Rectal smooth muscle tissue (tissue), 1 donor: Measurements from ENCODE around the gene MORC1.

Experiments
- H3K27ac ChIP-seq: one replicate; pipeline ENCODE4 v1.7.0; 2013; ENCODE audit warnings: low read depth, low read length, inconsistent platforms
- H3K27me3 ChIP-seq: one replicate; pipeline ENCODE4 v1.7.0; 2013; ENCODE audit warnings: low read length; ENCODE audit not compliant: control insufficient read depth, insufficient read depth
- H3K36me3 ChIP-seq: one replicate; pipeline ENCODE4 v1.7.0; 2013; ENCODE audit warnings: low read length; ENCODE audit not compliant: control insufficient read depth, insufficient read depth
- H3K4me1 ChIP-seq: one replicate; pipeline ENCODE4 v1.7.0; 2013; ENCODE audit warnings: low read length; ENCODE audit not compliant: control insufficient read depth, insufficient read depth
- H3K4me3 ChIP-seq: one replicate; pipeline ENCODE4 v1.7.0; 2013; ENCODE audit warnings: low read length
- H3K9ac ChIP-seq: one replicate; pipeline ENCODE4 v1.7.0; 2013; ENCODE audit warnings: low read length

The MORC1 gene

GRCh38 chr3:109050591-109051167, 67.3 kb downstream of the MORC1 start:
- Histone ChIP-seq H3K4me1 (no peaks in the 10 kb centered on the region), H3K4me3 (no peak overlapping the region), H3K27me3 (no peaks in the 10 kb centered on the region), H3K27ac (no peak overlapping the region), H3K9ac (no peak overlapping the region), H3K36me3 (no peaks in the 10 kb centered on the region)

GRCh38 chr3:109047366-109047765, 70.6 kb downstream of the MORC1 start:
- Histone ChIP-seq H3K4me1 (no peaks in the 10 kb centered on the region), H3K36me3 (no peaks in the 10 kb centered on the region), H3K9ac (no peak overlapping the region), H3K4me3 (no peak overlapping the region), H3K27me3 (no peaks in the 10 kb centered on the region), H3K27ac (no peak overlapping the region)

- Histone ChIP-seq H3K36me3 (no peaks in the 10 kb centered on the region), H3K4me1 (no peaks in the 10 kb centered on the region), H3K27ac (no peak overlapping the region), H3K9ac (no peak overlapping the region), H3K27me3 (no peaks in the 10 kb centered on the region), H3K4me3 (no peak overlapping the region)
These were observed 72.5 kb downstream of the MORC1 start for GRCh38 chr3:109045271-109046040.

GRCh38 chr3:109035082-109035481, 82.9 kb downstream of the MORC1 start:
- Histone ChIP-seq H3K36me3 (no peaks in the 10 kb centered on the region), H3K27me3 (no peaks in the 10 kb centered on the region), H3K4me3 (no peak overlapping the region), H3K4me1 (no peaks in the 10 kb centered on the region), H3K9ac (no peak overlapping the region), H3K27ac (no peak overlapping the region)

GRCh38 chr3:109033000-109033660, 84.8 kb downstream of the MORC1 start:
- no peaks in the 10 kb centered on the region for H3K36me3 ChIP-seq
- H3K27ac ChIP-seq, result no peak overlapping the region

GRCh38 chr3:109028753-109029152, 89.2 kb downstream of the MORC1 start:
- H3K4me1 ChIP-seq, result no peaks in the 10 kb centered on the region

More at GRCh38 chr3:109033000-109033660, 84.8 kb downstream of the MORC1 start:
- Histone ChIP-seq H3K27me3 (no peaks in the 10 kb centered on the region), H3K4me1 (no peaks in the 10 kb centered on the region), H3K4me3 (no peak overlapping the region), H3K9ac (no peak overlapping the region)

GRCh38 chr3:109026821-109027220, 91.1 kb downstream of the MORC1 start:
- no peaks in the 10 kb centered on the region for H3K36me3 ChIP-seq
- H3K4me3 ChIP-seq, result no peak overlapping the region
- H3K4me1 ChIP-seq, result no peaks in the 10 kb centered on the region
- H3K27ac ChIP-seq, result no peak overlapping the region
- H3K9ac ChIP-seq, result no peak overlapping the region
- H3K27me3 ChIP-seq, result no peaks in the 10 kb centered on the region

More at GRCh38 chr3:109028753-109029152, 89.2 kb downstream of the MORC1 start:
- Histone ChIP-seq H3K27me3 (no peaks in the 10 kb centered on the region), H3K9ac (no peak overlapping the region), H3K27ac (no peak overlapping the region), H3K36me3 (no peaks in the 10 kb centered on the region), H3K4me3 (no peak overlapping the region)

- Histone ChIP-seq H3K27me3 (no peaks in the 10 kb centered on the region), H3K4me1 (no peaks in the 10 kb centered on the region)
These were observed 92.0 kb downstream of the MORC1 start for GRCh38 chr3:109025896-109026295.

GRCh38 chr3:109023656-109024254, 94.2 kb downstream of the MORC1 start:
- H3K27me3 ChIP-seq, result no peaks in the 10 kb centered on the region
- H3K27ac ChIP-seq, result no peak overlapping the region

More at GRCh38 chr3:109025896-109026295, 92.0 kb downstream of the MORC1 start:
- no peak overlapping the region for H3K4me3 ChIP-seq
- no peak overlapping the region for H3K27ac ChIP-seq
- no peak overlapping the region for H3K9ac ChIP-seq
- H3K36me3 ChIP-seq, result no peaks in the 10 kb centered on the region

GRCh38 chr3:109023167-109023566, 94.8 kb downstream of the MORC1 start:
- H3K27me3 ChIP-seq, result no peaks in the 10 kb centered on the region

More at GRCh38 chr3:109023656-109024254, 94.2 kb downstream of the MORC1 start:
- H3K4me1 ChIP-seq, result no peaks in the 10 kb centered on the region
- no peak overlapping the region for H3K4me3 ChIP-seq
- no peaks in the 10 kb centered on the region for H3K36me3 ChIP-seq
- no peak overlapping the region for H3K9ac ChIP-seq

GRCh38 chr3:109021556-109021955, 96.4 kb downstream of the MORC1 start:
- no peak overlapping the region for H3K4me3 ChIP-seq
- no peaks in the 10 kb centered on the region for H3K27me3 ChIP-seq
- H3K4me1 ChIP-seq, result no peaks in the 10 kb centered on the region
- H3K36me3 ChIP-seq, result no peaks in the 10 kb centered on the region
- H3K9ac ChIP-seq, result no peak overlapping the region
- no peak overlapping the region for H3K27ac ChIP-seq

More at GRCh38 chr3:109023167-109023566, 94.8 kb downstream of the MORC1 start:
- Histone ChIP-seq H3K36me3 (no peaks in the 10 kb centered on the region), H3K9ac (no peak overlapping the region), H3K4me3 (no peak overlapping the region), H3K27ac (no peak overlapping the region), H3K4me1 (no peaks in the 10 kb centered on the region)

GRCh38 chr3:109018828-109019227, 99.1 kb downstream of the MORC1 start:
- Histone ChIP-seq H3K36me3 (no peaks in the 10 kb centered on the region), H3K9ac (no peak overlapping the region), H3K27ac (no peak overlapping the region), H3K4me3 (no peak overlapping the region), H3K4me1 (no peaks in the 10 kb centered on the region), H3K27me3 (no peaks in the 10 kb centered on the region)
